ENCODE data around the gene AKR1D1.
"Not testable (repeated sequence)": the region's sequence is repeated elsewhere in the genome, so short reads cannot be mapped to it uniquely, and the experiment has no call there.

The AKR1D1 gene

DNA sequence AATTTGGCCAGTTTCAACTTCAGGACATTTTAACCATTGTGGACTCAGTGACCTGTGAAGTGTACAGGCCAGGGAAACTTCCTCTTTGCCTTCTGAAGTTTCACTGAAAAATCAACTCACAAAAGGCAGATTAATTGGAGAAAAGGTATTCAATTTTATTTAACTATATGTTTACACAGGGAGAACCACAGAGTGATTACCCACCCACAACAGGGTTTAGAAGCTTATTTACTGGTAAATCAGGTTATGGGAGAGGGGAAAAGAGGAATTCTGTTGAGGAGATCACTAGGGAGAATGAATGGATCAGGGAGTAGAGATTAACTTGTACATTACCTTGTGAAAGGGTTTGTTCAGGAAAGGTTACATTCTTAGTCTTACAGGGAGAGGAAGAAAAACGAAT, 1.7 kb upstream of the AKR1D1 start:
- DNase-seq = no peak

DNA sequence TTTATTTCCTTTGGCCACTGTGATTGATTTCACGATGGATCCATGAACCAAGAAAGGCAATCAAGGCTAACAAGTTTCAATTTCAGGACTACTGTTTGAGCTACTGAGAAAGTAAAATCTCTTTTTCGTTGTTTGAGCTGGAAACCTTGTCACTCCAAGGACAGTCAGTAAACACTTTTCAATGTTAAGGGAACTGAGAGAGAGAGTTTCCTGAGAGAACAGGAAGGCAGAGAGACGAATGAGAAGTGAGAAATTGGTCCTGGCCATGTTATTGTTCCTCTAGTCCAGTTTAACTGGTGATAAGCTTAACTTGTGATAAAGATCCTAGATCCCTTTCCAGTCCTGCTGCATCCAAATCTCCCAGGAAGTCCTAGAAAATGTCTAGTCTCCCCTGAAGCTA, 909 bp upstream of the AKR1D1 start:
- no peak for DNase-seq

DNA sequence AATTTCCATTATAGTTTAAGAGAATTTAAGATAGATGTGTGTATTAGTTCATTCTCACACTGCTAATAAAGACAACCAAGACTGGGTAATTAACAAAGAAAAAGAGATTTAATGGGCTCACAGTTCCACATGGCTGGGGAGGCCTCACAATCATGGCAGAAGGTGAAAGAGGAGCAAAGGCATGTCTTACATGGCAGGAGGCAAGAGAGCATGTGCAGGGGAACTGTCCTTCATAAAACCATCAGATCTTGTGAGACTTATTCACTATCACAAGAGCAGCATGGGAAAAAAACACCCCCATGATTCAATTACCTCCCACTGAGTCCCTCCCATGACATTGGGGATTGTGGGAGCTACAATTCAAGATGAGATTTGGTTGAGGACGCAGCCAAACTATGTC, 473 bp upstream of the AKR1D1 start:
- not testable (repeated sequence) for DNase-seq

DNA sequence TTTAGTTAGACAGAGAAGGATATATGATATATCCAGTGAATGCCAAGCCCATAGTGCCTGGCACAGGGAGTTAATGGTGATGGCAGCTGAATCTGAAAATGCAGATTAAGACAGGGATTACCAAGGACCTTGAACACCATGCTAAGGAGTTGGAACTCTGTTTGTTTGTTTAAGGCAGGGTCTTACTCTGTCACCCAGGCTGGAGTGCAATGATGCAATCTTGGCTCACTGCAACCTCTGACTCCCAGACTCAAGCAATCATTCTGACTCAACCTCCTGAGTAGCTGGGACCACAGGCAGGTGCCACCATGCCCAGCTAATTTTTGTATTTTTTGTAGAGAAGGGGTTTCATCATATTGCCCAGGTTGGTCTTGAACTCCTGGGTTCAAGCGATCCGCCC, 1.6 kb downstream of the AKR1D1 start:
- no peak for DNase-seq

DNA sequence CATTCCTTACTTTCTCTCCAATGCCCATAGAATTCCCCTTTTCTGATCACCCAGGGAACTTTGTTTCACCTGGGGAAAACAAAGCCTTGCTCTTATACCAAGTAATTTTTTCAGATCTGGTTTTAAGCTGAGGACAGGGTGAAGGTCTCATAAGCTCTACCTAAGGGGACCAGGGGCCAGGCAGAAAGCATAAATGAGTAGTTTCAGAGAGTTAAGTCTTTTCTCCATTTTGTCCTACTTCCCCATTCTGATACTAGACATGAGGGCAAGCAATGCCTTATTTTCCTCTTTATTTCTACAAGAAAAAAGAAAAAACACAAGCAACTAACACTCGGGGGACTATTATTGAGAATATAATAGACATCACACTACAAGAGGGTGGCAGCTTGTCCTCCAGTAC, 2.9 kb downstream of the AKR1D1 start:
- DNase-seq = no peak

DNA sequence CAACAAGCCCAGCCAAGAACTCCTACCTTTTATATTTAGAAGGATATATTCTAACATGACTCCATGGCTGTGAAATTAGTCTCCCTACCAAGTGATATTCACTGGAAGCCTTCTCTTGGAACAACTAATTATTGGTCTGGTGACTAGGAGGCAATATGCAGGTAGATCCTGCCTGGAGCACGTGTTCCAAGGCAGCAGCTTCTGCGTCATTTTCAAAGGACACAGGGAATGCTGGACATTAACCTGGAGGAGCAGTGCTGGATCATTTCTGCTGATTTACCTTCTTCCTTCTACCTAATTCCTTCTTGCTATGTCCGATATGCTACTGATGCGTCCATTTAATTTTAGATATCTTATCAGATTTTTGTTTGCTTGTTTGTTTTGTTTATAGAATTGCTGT, 5.6 kb downstream of the AKR1D1 start:
- no peak for DNase-seq

DNA sequence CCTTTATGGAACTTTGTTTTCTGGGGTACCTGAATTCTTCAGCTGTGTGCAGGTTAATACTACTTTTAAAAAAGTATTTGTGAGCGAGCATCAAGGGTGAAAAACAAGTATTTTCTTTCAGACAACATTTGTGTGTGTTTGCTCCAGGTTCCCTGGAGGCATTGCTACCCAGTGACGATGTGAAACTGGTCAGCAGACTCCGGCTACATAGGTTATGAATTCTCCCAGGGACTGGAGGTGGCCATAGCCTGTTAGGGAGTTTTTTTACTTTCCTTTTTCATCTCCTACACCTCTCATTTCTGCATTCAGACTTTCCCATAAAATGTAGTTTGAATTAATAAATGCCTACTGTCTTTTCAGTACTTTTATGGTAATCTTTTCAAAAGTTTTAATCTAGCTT, 7.6 kb downstream of the AKR1D1 start:
- no peak for DNase-seq

DNA sequence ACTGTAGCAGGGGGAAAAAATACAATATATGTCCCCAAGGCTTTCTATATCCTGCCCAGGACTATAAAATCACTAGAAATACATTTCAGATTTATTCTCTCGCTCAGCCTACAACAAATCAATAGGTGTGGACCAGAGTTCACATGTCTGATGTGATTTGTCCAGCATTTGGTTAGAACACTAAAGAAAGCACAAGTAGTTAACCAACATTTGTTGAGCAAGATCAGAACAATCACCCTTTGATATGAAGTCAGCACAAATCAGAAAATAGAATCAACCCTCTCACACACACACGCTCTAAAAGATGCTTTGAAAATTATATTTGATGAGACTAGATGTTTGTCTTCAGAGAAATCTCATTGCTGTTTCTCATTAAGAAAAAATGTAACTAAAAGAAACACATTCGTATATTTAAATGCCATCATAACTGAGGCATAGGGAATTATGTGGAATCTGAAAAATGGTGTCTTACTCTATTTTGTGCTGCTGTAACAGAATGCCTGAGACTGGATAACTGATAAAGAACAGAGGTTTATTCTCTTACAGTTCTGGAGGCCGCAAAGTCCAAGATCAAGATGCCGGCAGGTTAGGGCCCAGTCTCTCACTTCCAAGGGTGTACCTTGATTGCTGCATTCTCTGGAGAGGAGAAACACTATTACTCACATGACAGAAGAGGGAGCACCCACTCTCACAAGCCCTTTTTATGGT, 10.5 kb downstream of the AKR1D1 start:
- DNase-seq = no peak

DNA sequence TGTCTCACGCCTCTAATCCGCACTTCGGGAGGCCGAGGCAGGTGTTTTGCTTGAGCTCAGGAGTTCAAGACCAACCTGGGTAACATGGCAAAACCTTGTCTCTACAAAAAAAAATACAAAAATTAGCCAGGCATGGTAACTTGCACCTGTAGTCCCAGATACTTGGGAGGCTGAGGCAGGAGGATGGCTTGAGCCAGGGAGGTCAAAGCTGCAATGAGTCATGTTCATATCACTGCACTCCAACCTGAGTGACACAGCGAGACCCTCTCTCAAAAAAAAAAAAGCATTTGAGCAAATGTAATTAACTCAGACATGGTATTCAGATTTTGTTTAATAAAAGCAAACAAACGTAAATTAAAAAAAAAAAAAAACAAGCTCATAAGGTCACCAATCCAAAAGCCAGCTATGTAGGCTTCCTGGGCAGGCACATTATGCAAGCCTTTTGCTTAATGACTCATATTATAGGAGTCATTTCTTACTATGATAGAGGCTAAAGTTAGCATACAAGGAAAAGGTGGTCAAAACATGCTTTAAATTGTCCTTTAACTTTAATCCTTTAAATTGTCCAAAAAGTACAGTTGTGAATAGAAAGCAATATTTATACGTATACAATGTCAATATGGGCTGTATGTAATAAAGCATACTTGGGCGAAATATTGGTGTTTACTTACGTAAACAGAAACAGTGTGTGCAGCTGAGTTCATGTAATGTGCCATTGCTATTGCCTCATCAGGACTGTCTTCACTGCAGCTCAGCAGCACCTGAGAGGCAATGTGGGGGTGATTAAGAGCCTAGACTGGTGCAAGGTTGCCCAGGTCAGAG, 13.0 kb downstream of the AKR1D1 start:
- DNase-seq = no peak

DNA sequence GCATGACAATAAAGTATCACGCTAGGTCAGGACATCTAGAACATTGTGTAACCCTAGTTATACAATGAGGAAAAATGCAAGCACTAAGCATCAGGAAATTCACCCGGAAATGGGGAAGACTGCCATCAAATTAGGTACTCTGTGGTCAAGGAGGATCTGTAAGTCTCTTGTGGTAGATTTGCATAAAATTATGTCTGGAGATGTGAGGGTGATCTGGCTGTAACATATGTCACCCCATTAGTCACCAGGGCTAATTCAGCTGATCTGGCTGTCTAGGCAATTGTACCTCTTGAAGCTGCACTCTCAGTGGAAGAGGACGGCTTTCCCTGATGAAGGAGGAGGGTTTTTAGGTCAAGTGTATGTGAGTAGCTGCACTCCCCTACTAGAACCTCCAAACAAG, 14.8 kb downstream of the AKR1D1 start:
- no peak for DNase-seq

DNA sequence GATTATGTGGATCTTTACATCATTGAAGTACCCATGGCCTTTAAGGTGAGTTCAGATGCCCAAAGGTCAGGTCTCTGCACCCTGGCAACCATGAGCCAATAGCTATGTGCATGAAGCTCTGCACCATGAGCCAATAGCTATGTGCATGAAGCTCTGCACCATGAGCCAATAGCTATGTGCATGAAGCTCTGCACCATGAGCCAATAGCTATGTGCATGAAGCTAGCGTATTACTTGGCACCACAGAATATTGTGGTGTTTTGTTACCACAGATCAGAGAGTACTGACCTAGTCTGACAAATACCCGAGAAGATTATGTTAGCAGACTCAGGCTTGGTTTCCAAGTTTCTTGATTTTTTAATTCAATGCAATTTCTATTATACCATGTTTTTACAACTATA, 15.6 kb downstream of the AKR1D1 start:
- DNase-seq = not testable (repeated sequence)

DNA sequence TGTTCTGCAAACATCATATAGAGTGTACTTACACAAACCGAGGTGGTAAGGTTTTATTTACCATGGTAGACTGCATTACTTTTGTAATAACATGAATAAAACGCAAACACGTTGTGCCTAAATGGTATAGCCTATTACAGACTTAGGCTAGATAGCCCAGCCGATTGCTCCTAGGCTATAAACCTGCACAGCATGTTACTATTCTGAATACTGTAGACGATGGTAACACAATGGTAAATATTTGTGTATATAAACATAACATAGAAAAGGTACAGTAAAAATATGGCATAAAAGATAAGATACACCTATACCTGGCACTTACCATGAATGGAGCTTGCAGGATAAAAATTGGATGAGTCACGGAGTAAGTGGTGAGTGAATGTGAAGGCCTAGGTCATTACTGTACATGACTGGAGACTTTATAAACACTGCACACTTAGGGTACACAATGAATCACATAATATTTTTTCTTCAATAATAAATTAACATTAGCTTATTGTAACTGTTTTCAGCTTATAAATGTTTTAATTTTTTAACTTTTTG, 16.3 kb downstream of the AKR1D1 start:
- no peak for DNase-seq

DNA sequence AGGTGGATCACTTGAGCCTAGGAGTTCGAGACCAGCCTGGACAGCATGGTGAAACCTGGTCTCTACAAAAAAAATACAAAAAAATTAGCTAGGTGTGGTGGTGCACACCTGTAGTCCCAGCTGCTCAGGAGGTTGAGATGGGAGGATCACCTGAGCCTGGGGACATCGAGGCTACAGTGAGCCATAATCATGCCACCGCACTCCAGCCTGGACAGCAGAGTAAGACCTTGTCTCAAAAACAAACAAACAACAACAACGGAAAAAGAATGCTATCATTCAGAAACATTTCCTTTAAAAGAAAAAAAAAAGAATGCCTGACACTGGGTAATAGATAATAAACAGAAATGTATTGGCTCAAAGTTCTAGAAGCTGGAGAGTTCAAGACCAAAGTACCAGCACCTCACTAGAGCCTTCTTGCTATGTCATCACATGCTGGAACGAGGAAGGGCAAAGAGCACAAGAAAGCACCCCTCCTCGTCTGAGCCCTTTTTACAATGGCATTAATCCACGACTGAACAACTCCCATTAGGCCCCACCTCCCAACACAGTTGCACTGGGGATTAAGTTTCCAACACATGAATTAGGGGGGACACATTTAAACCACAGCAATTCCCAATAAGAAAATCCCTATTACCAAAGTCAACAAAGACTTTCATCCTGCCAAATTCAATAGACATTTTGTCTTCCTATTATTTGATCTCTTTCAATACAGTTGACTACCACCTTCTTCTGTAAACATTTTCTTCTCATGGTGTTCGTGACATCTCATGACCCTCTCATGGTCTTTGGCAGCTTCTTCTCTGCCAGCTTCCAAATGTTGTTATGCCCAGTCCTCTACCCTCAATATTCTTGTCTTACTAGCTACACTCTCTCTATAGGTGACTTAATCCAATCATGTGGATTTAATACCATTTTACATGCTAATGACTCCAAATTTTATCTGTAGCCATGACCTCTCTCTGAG, 20.0 kb downstream of the AKR1D1 start:
- DNase-seq = no peak

DNA sequence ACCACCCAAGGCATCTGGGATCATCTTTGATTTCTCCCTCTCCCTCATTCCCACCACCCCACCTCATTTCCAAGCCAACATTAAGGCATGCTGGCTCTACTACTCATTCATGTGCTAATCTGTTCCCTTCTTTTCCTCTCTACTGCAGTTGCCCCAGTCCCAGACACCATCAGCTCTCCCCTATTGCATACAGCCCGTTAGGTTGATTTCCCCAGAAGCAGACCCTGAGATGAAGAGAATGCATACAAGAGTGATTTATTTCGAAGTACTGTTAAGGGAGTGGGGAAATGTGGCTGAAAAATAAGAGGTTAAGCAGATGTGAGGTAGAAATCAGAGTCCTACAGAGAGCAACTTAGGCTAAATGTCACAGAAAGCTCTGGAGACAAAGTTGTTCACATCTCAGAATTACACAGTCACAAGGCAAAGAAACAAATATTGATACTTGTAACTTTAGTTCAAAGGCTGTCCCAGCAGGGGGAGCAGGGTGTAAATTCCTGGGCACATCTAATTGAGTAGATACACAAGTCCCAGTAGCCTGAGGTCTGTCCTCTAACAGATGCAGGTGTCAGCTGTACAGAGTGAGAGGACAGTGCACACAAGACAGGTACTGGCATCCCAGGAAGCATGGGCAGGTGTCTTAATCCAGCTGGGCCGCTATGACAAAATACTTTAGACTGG, 20.9 kb downstream of the AKR1D1 start:
- no peak for DNase-seq

DNA sequence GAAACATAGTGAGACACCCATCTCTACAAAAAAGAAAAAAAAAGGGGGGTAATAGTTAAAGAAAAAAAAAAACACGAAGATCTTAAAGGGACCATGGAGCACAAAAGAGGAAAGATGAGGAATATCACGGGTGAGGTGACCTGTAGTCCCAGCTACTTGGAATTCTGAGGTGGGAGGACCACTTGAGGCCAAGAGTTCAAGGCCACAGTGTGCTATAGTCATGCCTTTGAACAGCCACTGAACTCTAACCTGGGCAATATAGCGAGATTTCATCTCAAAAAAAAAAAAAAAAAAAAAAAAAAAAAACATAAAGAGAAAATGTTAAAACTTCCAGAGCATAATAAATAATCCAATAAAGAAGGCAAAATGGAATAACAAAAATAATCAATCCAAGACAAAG, 23.6 kb downstream of the AKR1D1 start:
- no peak for DNase-seq

DNA sequence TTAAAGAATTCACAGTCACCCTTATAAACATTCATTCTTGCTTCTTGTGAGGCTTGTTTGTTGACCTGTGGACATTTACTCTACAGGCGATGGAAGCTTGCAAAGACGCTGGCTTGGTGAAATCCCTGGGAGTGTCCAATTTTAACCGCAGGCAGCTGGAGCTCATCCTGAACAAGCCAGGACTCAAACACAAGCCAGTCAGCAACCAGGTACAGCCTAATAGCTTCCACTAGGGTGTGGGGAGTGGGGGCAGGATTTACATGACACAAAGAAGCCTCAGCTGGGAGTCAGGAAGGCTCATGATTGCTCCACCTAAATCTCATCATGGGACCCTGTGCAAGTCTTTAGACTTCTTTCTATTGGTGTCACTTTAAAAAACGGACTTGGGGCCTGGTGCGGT, 29.0 kb downstream of the AKR1D1 start:
- DNase-seq = no peak

DNA sequence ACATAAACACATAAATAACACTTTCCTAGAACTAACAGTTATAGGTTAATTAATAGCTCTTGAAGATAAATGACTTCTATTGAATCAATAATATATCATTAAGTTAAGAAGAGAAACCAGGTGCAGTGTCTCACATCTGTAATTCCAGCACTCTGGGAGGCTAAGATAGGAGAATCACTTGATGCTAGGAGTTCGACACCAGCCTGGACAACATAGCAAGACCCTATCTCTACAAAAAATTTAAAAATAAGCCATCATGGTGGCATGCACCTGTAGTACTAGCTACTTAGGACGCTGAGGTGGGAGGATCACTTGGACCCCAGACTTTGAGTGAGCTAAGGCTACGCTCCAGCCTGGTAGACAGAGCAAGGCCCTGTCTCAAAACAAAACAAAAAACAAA, 38.8 kb downstream of the AKR1D1 start:
- no peak for DNase-seq

DNA sequence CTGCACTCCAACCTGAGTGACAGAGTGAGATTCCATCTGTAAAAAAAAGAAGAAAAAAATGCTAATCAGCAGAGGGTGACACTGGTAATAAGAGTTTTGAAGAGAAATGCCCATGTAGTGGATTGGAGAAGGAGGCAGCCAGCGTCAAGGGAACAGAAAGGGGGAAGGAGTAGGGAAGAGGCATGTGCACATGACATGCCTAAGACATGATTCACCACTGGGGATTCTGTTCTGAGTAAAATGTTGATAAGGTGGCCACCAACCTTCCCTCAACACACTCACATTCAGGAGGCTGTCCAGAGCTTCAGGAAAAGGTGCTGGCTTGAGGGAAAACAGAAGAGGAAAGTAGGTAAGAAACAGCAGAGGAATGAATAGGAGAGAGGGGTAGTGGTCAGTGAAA, 39.9 kb downstream of the AKR1D1 start:
- DNase-seq = no peak

DNA sequence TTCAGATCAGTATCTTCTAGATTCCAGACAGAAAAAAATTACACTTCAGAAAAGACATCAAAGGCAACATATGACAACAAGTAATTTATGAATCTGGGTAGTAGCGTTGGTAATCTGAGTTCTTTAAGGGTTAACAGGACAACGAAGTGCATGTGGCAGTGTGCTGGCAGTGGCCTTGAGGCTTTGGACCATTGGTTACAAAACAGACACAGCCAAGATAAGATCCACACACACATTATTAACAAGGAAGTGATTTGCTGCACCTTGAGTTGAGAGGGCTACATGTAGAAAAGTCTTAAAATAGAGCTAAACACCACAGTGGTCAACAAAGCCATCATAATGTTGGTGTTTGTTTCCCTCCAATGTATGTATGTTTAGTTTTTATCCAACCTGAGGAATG, 40.6 kb downstream of the AKR1D1 start:
- no peak for DNase-seq

DNA sequence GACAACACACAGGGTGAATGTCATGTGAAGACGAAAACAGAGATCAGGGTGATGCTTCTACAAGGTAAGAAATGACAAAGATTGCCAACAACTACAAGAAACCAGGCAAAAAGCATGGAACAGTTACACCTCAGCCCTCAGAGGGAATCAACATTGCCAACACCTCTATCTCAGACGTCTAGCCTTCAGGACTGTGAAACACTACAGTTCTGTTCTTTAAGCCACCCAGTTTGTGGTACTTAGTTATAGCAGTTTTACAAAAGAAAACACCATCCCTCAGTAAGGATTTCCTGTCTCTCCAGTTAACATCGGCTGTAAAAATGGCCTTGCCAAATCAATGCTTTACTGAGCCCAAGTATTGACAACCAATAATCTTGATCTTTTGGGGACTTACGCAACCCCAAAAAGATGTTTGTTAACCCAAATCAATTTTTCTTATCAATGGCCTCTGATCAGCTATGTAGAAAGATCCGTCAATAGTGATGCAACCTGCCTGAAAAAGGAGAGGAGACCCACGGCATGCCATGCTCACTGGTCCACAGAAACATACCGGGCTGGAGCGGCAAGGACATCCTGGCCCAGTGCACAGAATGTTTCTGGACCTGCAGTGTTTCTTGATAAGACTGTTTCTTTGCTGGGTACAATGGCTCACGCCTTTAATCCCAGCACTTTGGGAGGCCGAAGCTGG, 44.0 kb downstream of the AKR1D1 start:
- no peak for DNase-seq

DNA sequence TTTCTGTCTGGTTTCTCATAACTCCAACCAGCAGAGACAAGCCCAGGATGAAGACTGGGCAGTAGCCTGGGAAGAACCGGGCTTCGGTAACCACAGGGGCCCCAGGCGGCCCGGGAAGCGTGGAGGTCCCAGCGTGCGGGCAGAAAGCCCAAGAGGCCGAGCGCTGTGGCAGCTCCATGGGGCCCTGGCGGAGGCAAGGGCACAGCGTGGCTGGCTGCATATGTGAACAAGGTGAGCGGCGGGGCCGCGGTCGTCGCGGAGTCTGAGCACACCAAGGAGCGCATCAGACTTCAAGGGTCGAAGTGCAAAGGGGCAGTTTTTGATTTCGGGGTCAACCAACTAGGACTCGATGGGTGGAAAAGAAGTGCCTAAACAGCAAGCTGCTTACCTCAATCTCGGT, 45.9 kb downstream of the AKR1D1 start:
- no peak for DNase-seq

DNA sequence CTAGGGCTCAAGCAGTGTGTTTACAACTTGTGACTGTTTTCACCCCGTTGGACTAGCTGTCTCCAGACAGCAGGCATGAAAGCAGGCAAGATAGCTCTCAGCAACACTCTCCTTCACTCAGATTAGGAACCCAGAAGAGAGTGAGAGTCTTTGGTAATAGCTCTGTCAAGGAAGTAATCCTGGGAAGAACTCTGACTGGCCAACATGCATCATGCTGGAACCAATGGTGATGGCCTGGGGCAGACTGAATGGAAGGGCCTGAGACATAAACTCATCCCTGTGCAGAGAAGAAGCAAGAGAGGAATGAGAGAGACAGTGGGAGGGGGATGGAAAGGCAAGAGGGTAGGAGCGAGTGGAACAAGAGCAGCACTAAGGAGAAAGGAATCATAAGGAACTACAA, 48.9 kb downstream of the AKR1D1 start:
- DNase-seq = no peak

Measured in stimulated activated CD4-positive, alpha-beta T cell treated with anti-CD3 and anti-CD28 coated beads, Interleukin-4, amount 100 ng/mL, for 4 hours (primary cell).